Bronchial epithelial cell (primary cell): ENCODE data around the gene L2HGDH. TPM values are rescaled to one million over a fixed set of nuclear protein-coding genes. Genes with fewer than 3 reads are reported as not detected.

ENCODE experiments used
- DNase-seq: peaks from one replicate; pipeline ENCODE4 v3.0.0-alpha.2; 2010; ENCODE audit warnings: low read depth
- FAIRE-seq: peaks from 2 replicates; lab custom pipeline; 2011; peaks lifted over from hg19 to GRCh38; lab: Jason Lieb, UNC
- H3K27me3 ChIP-seq: 2 replicates; pipeline ENCODE4 v1.5.1; 2011; ENCODE audit warnings: low read length; ENCODE audit not compliant: control insufficient read depth, insufficient read depth
- H3K36me3 ChIP-seq: 2 replicates; pipeline ENCODE4 v1.5.1; 2011; ENCODE audit warnings: low read length; ENCODE audit not compliant: control insufficient read depth, insufficient read depth
- H3K4me3 ChIP-seq: 2 replicates; pipeline ENCODE4 v1.5.1; 2011; ENCODE audit warnings: mild to moderate bottlenecking, low read depth, low read length, control low read depth
- CTCF ChIP-seq: IDR thresholded peaks from 2 replicates; pipeline ENCODE4 v1.5.1; 2011; ENCODE audit warnings: mild to moderate bottlenecking, moderate library complexity, low read length, control low read depth, inconsistent platforms; ENCODE audit not compliant: insufficient read depth, severe bottlenecking
- total RNA-seq: library from RNA; depleted of rRNA; stranded (reverse); fragments of >200 nt; gene quantifications from 2 replicates; pipeline ENCODE4 v1.2.1, GENCODE V29; 2014

The L2HGDH gene
- total RNA-seq, 1 donor from 2014 or later = 6.6 TPM

GRCh38 chr14:50333014-50333509 lies 21.0 kb upstream of the L2HGDH start:
- H3K36me3 ChIP-seq = peaks cover 1% of the 10 kb centered on the region
- DNase-seq (peak; percentile 95), FAIRE-seq (no peak)
- no peaks in the 10 kb centered on the region for H3K27me3 ChIP-seq
- TF ChIP-seq CTCF = no peak
- H3K4me3 ChIP-seq = no peak overlapping the region

GRCh38 chr14:50331596-50331995 lies 19.6 kb upstream of the L2HGDH start:
- Histone ChIP-seq H3K4me3 (no peak overlapping the region), H3K36me3 (peaks cover 1% of the 10 kb centered on the region), H3K27me3 (no peaks in the 10 kb centered on the region)
- FAIRE-seq (no peak), DNase-seq (no peak)
- TF ChIP-seq CTCF = no peak

- Histone ChIP-seq H3K27me3 (no peaks in the 10 kb centered on the region), H3K36me3 (peaks cover 2% of the 10 kb centered on the region), H3K4me3 (no peak overlapping the region)
- peak; percentile 66 for FAIRE-seq
- peak; percentile 86 for TF ChIP-seq CTCF
- peak; percentile 99 for DNase-seq
Observed at GRCh38 chr14:50321009-50321660, 9.1 kb upstream of the L2HGDH start.

- peak; percentile 85 for DNase-seq
- FAIRE-seq = no peak
- Histone ChIP-seq H3K36me3 (peaks cover 2% of the 10 kb centered on the region), H3K27me3 (no peaks in the 10 kb centered on the region), H3K4me3 (no peak overlapping the region)
- no peak for TF ChIP-seq CTCF
Observed at GRCh38 chr14:50320283-50320682, 8.3 kb upstream of the L2HGDH start.

- FAIRE-seq (no peak), DNase-seq (peak; percentile 14)
- TF ChIP-seq CTCF = no peak
Observed at GRCh38 chr14:50319721-50320120, 7.7 kb upstream of the L2HGDH start.

More at GRCh38 chr14:50319721-50320120, 7.7 kb upstream of the L2HGDH start:
- Histone ChIP-seq H3K36me3 (peaks cover 2% of the 10 kb centered on the region), H3K4me3 (no peak overlapping the region), H3K27me3 (no peaks in the 10 kb centered on the region)
